HL-60 (cell line): ENCODE data around the gene RAB31.

Experiments used
- DNase-seq, 2 experiments: peaks; one replicate each; pipeline ENCODE4 v3.0.0-alpha.2; 2010 to 2020; ENCODE audit warnings: low read depth in 1 of 2, low spot score in 1 of 2
- H3K27ac ChIP-seq: fragments of 250-450 bp; sonication (Bioruptor Pico); replicated peaks from 2 replicates; pipeline ENCODE4 v1.5.1; 2020; ENCODE audit warnings: mild to moderate bottlenecking, moderate library complexity
- H3K27me3 ChIP-seq: fragments of 250-450 bp; sonication (Bioruptor Pico); 2 replicates; pipeline ENCODE4 v1.5.1; 2021; ENCODE audit warnings: mild to moderate bottlenecking, moderate library complexity; ENCODE audit not compliant: insufficient read depth, poor library complexity, severe bottlenecking
- H3K4me3 ChIP-seq: replicated peaks from 2 replicates; pipeline ENCODE4 v1.5.1; 2011; ENCODE audit warnings: mild to moderate bottlenecking, control low read depth, low read length; ENCODE audit not compliant: insufficient read depth
- GABPA ChIP-seq: IDR thresholded peaks from 2 replicates; pipeline ENCODE4 v1.6.1; 2012; ENCODE audit warnings: low read depth
- POLR2AphosphoS5 ChIP-seq: IDR thresholded peaks from 2 replicates; pipeline ENCODE4 v1.6.1; 2012; ENCODE audit warnings: low read depth
- SPI1 ChIP-seq: IDR thresholded peaks from 2 replicates; pipeline ENCODE4 v1.6.1; 2012; ENCODE audit warnings: low read depth, mild to moderate bottlenecking, borderline replicate concordance
- TF ChIP-seq, protein P1 (sequence below): IDR thresholded peaks from one replicate; pipeline ENCODE4 v1.5.1; 2011; ENCODE audit warnings: low read length, control low read depth, inconsistent platforms; ENCODE audit not compliant: insufficient read depth
- TF ChIP-seq, protein P2 (sequence below): IDR thresholded peaks from 2 replicates; pipeline ENCODE4 v1.6.1; 2012; ENCODE audit warnings: low read depth; ENCODE audit not compliant: insufficient replicate concordance

Gene RAB31

DNA sequence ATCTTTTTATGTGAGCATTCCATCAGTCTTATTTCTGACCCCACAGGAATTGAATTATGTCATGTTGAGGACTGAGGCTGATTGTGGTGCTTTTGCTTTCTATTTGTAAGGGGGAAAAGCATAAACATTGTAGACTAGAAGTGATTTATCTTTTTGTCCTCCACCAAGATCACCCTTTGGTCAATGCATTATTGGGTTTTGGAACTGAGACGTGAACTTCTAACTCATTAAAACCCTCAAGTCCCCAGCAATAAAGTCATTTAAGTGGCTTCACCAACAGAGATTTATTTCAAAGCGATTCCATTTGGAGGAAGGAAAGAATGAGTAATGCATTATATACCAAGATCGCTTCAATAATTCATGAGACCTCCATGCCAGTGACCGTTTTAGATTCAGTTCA, 102.2 kb downstream of the RAB31 start:
- no peak for DNase-seq
- no peak overlapping the region for H3K27ac ChIP-seq
- TF ChIP-seq, protein P1, sequence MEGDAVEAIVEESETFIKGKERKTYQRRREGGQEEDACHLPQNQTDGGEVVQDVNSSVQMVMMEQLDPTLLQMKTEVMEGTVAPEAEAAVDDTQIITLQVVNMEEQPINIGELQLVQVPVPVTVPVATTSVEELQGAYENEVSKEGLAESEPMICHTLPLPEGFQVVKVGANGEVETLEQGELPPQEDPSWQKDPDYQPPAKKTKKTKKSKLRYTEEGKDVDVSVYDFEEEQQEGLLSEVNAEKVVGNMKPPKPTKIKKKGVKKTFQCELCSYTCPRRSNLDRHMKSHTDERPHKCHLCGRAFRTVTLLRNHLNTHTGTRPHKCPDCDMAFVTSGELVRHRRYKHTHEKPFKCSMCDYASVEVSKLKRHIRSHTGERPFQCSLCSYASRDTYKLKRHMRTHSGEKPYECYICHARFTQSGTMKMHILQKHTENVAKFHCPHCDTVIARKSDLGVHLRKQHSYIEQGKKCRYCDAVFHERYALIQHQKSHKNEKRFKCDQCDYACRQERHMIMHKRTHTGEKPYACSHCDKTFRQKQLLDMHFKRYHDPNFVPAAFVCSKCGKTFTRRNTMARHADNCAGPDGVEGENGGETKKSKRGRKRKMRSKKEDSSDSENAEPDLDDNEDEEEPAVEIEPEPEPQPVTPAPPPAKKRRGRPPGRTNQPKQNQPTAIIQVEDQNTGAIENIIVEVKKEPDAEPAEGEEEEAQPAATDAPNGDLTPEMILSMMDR: no peak
- TF ChIP-seq SPI1 (no peak), GABPA (no peak), POLR2AphosphoS5 (no peak)
- TF ChIP-seq, protein P2, sequence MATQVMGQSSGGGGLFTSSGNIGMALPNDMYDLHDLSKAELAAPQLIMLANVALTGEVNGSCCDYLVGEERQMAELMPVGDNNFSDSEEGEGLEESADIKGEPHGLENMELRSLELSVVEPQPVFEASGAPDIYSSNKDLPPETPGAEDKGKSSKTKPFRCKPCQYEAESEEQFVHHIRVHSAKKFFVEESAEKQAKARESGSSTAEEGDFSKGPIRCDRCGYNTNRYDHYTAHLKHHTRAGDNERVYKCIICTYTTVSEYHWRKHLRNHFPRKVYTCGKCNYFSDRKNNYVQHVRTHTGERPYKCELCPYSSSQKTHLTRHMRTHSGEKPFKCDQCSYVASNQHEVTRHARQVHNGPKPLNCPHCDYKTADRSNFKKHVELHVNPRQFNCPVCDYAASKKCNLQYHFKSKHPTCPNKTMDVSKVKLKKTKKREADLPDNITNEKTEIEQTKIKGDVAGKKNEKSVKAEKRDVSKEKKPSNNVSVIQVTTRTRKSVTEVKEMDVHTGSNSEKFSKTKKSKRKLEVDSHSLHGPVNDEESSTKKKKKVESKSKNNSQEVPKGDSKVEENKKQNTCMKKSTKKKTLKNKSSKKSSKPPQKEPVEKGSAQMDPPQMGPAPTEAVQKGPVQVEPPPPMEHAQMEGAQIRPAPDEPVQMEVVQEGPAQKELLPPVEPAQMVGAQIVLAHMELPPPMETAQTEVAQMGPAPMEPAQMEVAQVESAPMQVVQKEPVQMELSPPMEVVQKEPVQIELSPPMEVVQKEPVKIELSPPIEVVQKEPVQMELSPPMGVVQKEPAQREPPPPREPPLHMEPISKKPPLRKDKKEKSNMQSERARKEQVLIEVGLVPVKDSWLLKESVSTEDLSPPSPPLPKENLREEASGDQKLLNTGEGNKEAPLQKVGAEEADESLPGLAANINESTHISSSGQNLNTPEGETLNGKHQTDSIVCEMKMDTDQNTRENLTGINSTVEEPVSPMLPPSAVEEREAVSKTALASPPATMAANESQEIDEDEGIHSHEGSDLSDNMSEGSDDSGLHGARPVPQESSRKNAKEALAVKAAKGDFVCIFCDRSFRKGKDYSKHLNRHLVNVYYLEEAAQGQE: no peak
- H3K4me3 ChIP-seq: no peak overlapping the region
- no peaks in the 10 kb centered on the region for H3K27me3 ChIP-seq

DNA sequence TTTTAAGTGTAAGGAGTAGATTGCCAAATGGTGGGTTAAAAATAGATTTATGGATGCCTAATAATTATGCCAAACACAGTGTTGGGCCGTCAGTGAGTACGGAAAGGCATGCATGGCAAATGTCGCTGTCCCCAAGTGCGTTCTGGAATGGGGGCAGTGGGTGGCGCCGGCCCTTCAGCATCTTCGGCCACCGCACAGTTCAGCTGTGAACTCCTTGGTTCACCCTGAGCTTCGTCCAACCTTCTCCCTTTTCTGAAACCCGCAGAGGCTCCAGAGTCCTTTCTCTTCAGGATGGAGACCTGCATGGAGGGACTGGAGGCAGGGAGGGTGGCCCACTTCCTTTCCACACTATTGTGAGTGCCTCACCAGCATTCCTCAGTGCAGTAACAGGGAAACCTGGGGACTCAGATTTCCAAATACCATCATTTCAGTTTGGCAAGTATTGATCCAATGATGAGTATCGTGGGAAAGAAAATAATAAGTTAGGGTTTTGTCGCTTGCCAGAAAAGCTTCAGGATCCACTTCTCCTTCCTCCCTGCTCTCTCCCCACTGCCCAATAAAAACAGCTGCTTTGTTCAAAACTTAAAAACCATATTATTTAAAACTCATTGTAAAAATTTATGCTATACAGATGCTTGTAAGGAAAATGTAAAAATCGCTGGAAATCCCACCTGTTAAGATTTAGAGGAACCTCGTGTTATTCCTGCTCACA, 103.0 kb downstream of the RAB31 start:
- H3K27ac ChIP-seq: no peak overlapping the region
- H3K27me3 ChIP-seq: no peaks in the 10 kb centered on the region
- H3K4me3 ChIP-seq: no peak overlapping the region
- no peak for DNase-seq
- TF ChIP-seq, protein P1: no peak
- no peak for TF ChIP-seq SPI1
- TF ChIP-seq, protein P2: no peak
- TF ChIP-seq GABPA: no peak
- no peak for TF ChIP-seq POLR2AphosphoS5

DNA sequence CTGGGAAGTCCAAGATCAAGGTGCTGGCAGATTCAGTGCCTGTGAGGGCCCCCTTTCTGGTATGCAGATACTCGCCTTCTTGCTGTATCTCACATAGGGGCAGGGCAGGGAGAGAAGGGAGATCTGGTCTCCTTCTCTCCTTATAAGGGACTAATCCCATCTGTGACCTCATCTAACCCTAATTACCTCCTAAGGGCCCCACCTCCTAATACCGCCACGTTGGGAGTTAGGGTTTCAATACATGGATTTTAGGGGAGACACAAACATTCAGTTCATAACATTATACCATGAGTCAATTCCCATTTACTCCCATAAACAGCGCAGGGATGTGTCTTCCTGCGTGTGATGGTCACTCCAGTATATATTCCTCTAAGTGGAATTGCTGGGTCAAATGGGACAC, 103.9 kb downstream of the RAB31 start:
- Histone ChIP-seq H3K27me3 (no peaks in the 10 kb centered on the region), H3K27ac (no peak overlapping the region), H3K4me3 (no peak overlapping the region)
- DNase-seq: no peak
- TF ChIP-seq, protein P2: no peak
- TF ChIP-seq POLR2AphosphoS5 (no peak), SPI1 (no peak), GABPA (no peak)
- TF ChIP-seq, protein P1: no peak
